SU-DHL-6 (cell line): ENCODE data around the gene C5orf47.
A peak's percentile ranks its signal among the peaks of the same experiment; 100 is the strongest.

Source experiments
- H2AFZ ChIP-seq: fragments of 200-600 bp; sonication (generic); 2 replicates; pipeline ENCODE4 v1.6.1; 2014; ENCODE audit warnings: low read depth, mild to moderate bottlenecking, moderate library complexity, mixed read lengths, antibody characterized with exemption, low read length; ENCODE audit not compliant: severe bottlenecking
- H3F3A ChIP-seq: fragments of 200-600 bp; shearing (Covaris generic); 2 replicates; pipeline ENCODE4 v1.6.0; 2016; ENCODE audit warnings: antibody characterized with exemption, mild to moderate bottlenecking; ENCODE audit not compliant: insufficient read depth
- H3K27ac ChIP-seq: fragments of 200-600 bp; sonication (generic); 2 replicates; pipeline ENCODE4 v1.5.1; 2016; ENCODE audit warnings: low read depth, mild to moderate bottlenecking, low read length, moderate library complexity, mixed read lengths
- H3K27me3 ChIP-seq: fragments of 200-600 bp; sonication (generic), shearing (Covaris generic); 2 replicates; pipeline ENCODE4 v1.6.0; 2014; ENCODE audit warnings: mild to moderate bottlenecking, low read length
- H3K36me3 ChIP-seq: fragments of 200-600 bp; sonication (generic); 2 replicates; pipeline ENCODE4 v1.6.1; 2014; ENCODE audit warnings: mild to moderate bottlenecking, low read length, mixed read lengths
- H3K4me2 ChIP-seq: fragments of 300-600, 200-600 bp; shearing (Covaris generic), sonication (generic); 2 replicates; pipeline ENCODE4 v1.6.0; 2014; ENCODE audit warnings: low read length, low read depth, mild to moderate bottlenecking; ENCODE audit not compliant: poor library complexity, severe bottlenecking
- H3K4me3 ChIP-seq: fragments of 200-600 bp; sonication (generic); 2 replicates; pipeline ENCODE4 v1.5.1; 2014; ENCODE audit warnings: antibody characterized with exemption, low read length, mild to moderate bottlenecking, mixed read lengths; ENCODE audit not compliant: insufficient read depth, poor library complexity, severe bottlenecking
- H3K79me2 ChIP-seq: fragments of 200-600 bp; sonication (generic); 2 replicates; pipeline ENCODE4 v1.6.1; 2014; ENCODE audit warnings: mild to moderate bottlenecking, low read length, moderate library complexity; ENCODE audit not compliant: insufficient read depth
- H3K9ac ChIP-seq: fragments of 200-600 bp; sonication (generic); 2 replicates; pipeline ENCODE4 v1.7.0; 2014; ENCODE audit warnings: mild to moderate bottlenecking, low read length
- H3K9me2 ChIP-seq: fragments of 200-600 bp; sonication (generic); replicated peaks from 2 replicates; pipeline ENCODE4 v1.6.1; 2014; ENCODE audit warnings: low read length; ENCODE audit not compliant: insufficient read depth
- H3K9me3 ChIP-seq: fragments of 200-600 bp; sonication (generic); 2 replicates; pipeline ENCODE4 v1.6.1; 2014; ENCODE audit warnings: low read length, mixed read lengths; ENCODE audit not compliant: insufficient read depth
- H4K20me1 ChIP-seq: fragments of 200-600 bp; sonication (generic); 2 replicates; pipeline ENCODE4 v1.6.1; 2014; ENCODE audit warnings: low read depth, mild to moderate bottlenecking, antibody characterized with exemption, low read length, moderate library complexity, mixed read lengths
- EZH2phosphoT487 ChIP-seq: fragments of 200-600 bp; sonication (generic), shearing (Covaris generic); conservative IDR thresholded peaks from 2 replicates; pipeline ENCODE4 v1.6.1; 2018; ENCODE audit warnings: mild to moderate bottlenecking, antibody characterized with exemption, low read length, moderate library complexity, mixed read lengths
- TF ChIP-seq, protein P1 (sequence below): fragments of 200-600 bp; sonication (generic); IDR thresholded peaks from one replicate; pipeline ENCODE4 v1.5.1; 2017; ENCODE audit warnings: antibody characterized with exemption, mild to moderate bottlenecking, low read length, moderate library complexity; ENCODE audit not compliant: insufficient read depth, poor library complexity, severe bottlenecking

Gene C5orf47

DNA sequence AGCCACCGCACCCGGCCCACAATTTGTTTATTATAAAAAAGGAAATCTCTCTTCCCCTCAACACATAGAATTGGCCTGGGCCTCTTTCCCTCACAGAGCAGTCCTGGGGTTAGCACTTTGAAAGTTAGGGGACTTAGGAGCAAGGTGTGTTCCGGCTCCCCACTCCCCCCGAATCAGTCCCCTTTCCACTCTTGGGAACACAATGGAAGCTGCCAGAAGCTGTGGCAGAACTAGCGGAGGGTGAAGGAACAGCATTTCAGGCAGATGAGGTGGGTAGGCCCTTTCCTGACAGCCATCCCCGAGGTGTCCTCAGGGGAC is 16.4 kb upstream of the C5orf47 start:
- H3K27ac ChIP-seq: no peak overlapping the region
- no peaks in the 10 kb centered on the region for H3K27me3 ChIP-seq
- H4K20me1 ChIP-seq: no peaks in the 10 kb centered on the region
- no peaks in the 10 kb centered on the region for H3K9me2 ChIP-seq
- H3K4me2 ChIP-seq: no peak overlapping the region
- TF ChIP-seq, protein P1, sequence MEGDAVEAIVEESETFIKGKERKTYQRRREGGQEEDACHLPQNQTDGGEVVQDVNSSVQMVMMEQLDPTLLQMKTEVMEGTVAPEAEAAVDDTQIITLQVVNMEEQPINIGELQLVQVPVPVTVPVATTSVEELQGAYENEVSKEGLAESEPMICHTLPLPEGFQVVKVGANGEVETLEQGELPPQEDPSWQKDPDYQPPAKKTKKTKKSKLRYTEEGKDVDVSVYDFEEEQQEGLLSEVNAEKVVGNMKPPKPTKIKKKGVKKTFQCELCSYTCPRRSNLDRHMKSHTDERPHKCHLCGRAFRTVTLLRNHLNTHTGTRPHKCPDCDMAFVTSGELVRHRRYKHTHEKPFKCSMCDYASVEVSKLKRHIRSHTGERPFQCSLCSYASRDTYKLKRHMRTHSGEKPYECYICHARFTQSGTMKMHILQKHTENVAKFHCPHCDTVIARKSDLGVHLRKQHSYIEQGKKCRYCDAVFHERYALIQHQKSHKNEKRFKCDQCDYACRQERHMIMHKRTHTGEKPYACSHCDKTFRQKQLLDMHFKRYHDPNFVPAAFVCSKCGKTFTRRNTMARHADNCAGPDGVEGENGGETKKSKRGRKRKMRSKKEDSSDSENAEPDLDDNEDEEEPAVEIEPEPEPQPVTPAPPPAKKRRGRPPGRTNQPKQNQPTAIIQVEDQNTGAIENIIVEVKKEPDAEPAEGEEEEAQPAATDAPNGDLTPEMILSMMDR: no peak
- TF ChIP-seq EZH2phosphoT487: no peak
- H3K36me3 ChIP-seq: no peaks in the 10 kb centered on the region
- H3F3A ChIP-seq: no peaks in the 10 kb centered on the region
- H3K9ac ChIP-seq: no peak overlapping the region
- H2AFZ ChIP-seq: no peak overlapping the region
- H3K9me3 ChIP-seq: no peaks in the 10 kb centered on the region
- no peak overlapping the region for H3K4me3 ChIP-seq
- no peaks in the 10 kb centered on the region for H3K79me2 ChIP-seq

DNA sequence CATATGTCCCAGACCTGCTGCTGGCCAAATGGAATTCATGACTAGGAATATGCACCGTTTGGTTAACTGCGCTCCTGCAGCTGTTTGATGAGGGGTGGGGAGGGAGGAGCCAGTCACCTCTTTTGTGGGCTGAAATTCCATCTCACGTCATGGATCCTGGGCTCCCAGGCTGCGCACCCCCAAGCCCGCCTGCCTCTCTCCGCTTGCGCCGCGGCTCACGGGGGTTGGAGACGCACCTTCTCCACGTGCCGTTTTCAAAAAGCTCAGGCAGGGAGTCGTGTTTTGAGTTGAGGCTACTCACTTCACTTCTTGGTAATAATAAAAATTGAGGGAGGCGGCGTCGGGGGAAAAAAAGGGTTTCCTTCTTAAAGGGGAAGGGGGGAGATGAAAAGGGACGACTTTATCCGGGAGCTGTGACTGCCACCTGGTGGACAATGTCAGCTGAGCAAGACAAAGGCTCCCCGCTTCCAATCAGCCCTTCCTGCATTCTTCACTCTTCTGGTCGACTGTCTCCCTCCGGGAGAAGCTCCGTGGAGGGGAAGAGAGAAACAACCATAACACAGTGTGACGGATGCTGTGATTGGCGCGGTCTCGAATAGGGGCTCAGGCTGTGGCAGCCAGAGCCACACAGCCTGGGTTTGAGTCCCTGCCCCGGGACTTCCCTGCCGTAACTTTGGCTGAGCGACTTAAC is 15.9 kb upstream of the C5orf47 start:
- Histone ChIP-seq H3K9me2 (no peaks in the 10 kb centered on the region), H3K4me3 (no peak overlapping the region), H4K20me1 (no peaks in the 10 kb centered on the region), H3K27ac (no peak overlapping the region), H3K36me3 (no peaks in the 10 kb centered on the region), H2AFZ (peak overlapping the region; percentile 81), H3F3A (no peaks in the 10 kb centered on the region), H3K27me3 (no peaks in the 10 kb centered on the region), H3K9me3 (no peaks in the 10 kb centered on the region), H3K4me2 (peak overlapping the region; percentile 46), H3K9ac (peak overlapping the region; percentile 35; the same call in 1 of the 2 replicates), H3K79me2 (no peaks in the 10 kb centered on the region)
- TF ChIP-seq, protein P1: peak; percentile 75
- no peak for TF ChIP-seq EZH2phosphoT487

DNA sequence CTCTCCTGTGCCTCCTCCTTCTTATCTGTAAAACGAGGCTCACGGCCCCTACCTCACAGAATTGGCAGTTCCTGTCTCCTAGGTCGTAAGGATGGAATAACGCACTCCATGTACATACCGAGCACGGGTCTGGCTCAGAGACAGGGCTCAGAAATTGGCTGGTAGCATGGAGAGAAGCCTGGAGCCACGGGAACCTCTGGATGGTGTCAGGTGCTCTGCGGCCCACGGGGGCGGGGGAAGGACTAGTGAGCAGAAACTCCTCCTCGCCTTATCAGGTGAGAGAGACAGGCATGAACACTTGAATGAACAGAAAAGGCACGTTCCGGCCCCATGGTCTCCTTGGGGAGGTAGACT is 15.4 kb upstream of the C5orf47 start:
- no peak overlapping the region for H3K27ac ChIP-seq
- peak overlapping the region; percentile 35; the same call in 1 of the 2 replicates for H3K9ac ChIP-seq

More for the DNA sequence above, 15.4 kb upstream of the C5orf47 start:
- Histone ChIP-seq H4K20me1 (no peaks in the 10 kb centered on the region), H3F3A (no peaks in the 10 kb centered on the region), H2AFZ (peak overlapping the region; percentile 81), H3K4me2 (peak overlapping the region; percentile 46), H3K9me2 (no peaks in the 10 kb centered on the region), H3K36me3 (no peaks in the 10 kb centered on the region), H3K9me3 (no peaks in the 10 kb centered on the region), H3K79me2 (no peaks in the 10 kb centered on the region), H3K4me3 (no peak overlapping the region), H3K27me3 (no peaks in the 10 kb centered on the region)
- no peak for TF ChIP-seq EZH2phosphoT487
- TF ChIP-seq, protein P1: no peak
